HL-60 (cell line): ENCODE results near the gene INHBE.

Source experiments
- CTCF ChIP-seq: IDR thresholded peaks from one replicate; pipeline ENCODE4 v1.5.1; 2011; ENCODE audit warnings: low read length, control low read depth, inconsistent platforms; ENCODE audit not compliant: insufficient read depth
- GABPA ChIP-seq: IDR thresholded peaks from 2 replicates; pipeline ENCODE4 v1.6.1; 2012; ENCODE audit warnings: low read depth
- POLR2AphosphoS5 ChIP-seq: IDR thresholded peaks from 2 replicates; pipeline ENCODE4 v1.6.1; 2012; ENCODE audit warnings: low read depth
- REST ChIP-seq: IDR thresholded peaks from 2 replicates; pipeline ENCODE4 v1.6.1; 2012; ENCODE audit warnings: low read depth; ENCODE audit not compliant: insufficient replicate concordance
- SPI1 ChIP-seq: IDR thresholded peaks from 2 replicates; pipeline ENCODE4 v1.6.1; 2012; ENCODE audit warnings: low read depth, mild to moderate bottlenecking, borderline replicate concordance

GRCh38 chr12:57450057-57450456, 5.0 kb upstream of the INHBE start:
- TF ChIP-seq CTCF: no peak
- no peak for TF ChIP-seq GABPA
- no peak for TF ChIP-seq POLR2AphosphoS5
- TF ChIP-seq REST: no peak
- TF ChIP-seq SPI1: no peak
